Skeletal muscle satellite cell (primary cell): ENCODE measurements around the gene GLIS1.

Experiments
- H3K27me3 ChIP-seq: 2 replicates; pipeline ENCODE4 v1.7.0; 2013; ENCODE audit warnings: low read length; ENCODE audit not compliant: control insufficient read depth, insufficient read depth
- H3K36me3 ChIP-seq: 2 replicates; pipeline ENCODE4 v1.7.0; 2013; ENCODE audit warnings: mild to moderate bottlenecking, control low read depth, low read length; ENCODE audit not compliant: insufficient read depth
- H3K4me1 ChIP-seq: 2 replicates; pipeline ENCODE4 v1.7.0; 2013; ENCODE audit warnings: low read length; ENCODE audit not compliant: control insufficient read depth, insufficient read depth
- H3K4me2 ChIP-seq: 2 replicates; pipeline ENCODE4 v1.7.0; 2013; ENCODE audit warnings: mild to moderate bottlenecking, low read length
- H3K4me3 ChIP-seq: 2 replicates; pipeline ENCODE4 v1.7.0; 2013; ENCODE audit warnings: low read length
- H3K9ac ChIP-seq: 2 replicates; pipeline ENCODE4 v1.7.0; 2013; ENCODE audit warnings: mild to moderate bottlenecking, low read depth, low read length, moderate library complexity
- H3K9me3 ChIP-seq: replicated peaks from 2 replicates; pipeline ENCODE4 v1.7.0; 2013; ENCODE audit warnings: mild to moderate bottlenecking, control low read depth, low read length

The GLIS1 gene

GRCh38 chr1:53601867-53602775, 136.8 kb downstream of the GLIS1 start:
- Histone ChIP-seq H3K4me2 (no peak overlapping the region), H3K9ac (no peak overlapping the region), H3K27me3 (no peaks in the 10 kb centered on the region), H3K36me3 (peaks cover 10% of the 10 kb centered on the region), H3K4me3 (no peak overlapping the region), H3K4me1 (no peaks in the 10 kb centered on the region), H3K9me3 (no peaks in the 10 kb centered on the region)

- H3K4me2 ChIP-seq, result no peak overlapping the region
Observed at GRCh38 chr1:53601031-53601745, 137.8 kb downstream of the GLIS1 start.

GRCh38 chr1:53600561-53600960, 138.4 kb downstream of the GLIS1 start:
- H3K9ac ChIP-seq, result no peak overlapping the region
- H3K4me1 ChIP-seq, result no peaks in the 10 kb centered on the region
- H3K4me3 ChIP-seq, result no peak overlapping the region
- no peaks in the 10 kb centered on the region for H3K27me3 ChIP-seq
- H3K9me3 ChIP-seq, result no peaks in the 10 kb centered on the region
- H3K4me2 ChIP-seq, result no peak overlapping the region
- H3K36me3 ChIP-seq, result peaks cover 23% of the 10 kb centered on the region

More at GRCh38 chr1:53601031-53601745, 137.8 kb downstream of the GLIS1 start:
- no peak overlapping the region for H3K9ac ChIP-seq
- no peaks in the 10 kb centered on the region for H3K27me3 ChIP-seq
- peaks cover 17% of the 10 kb centered on the region for H3K36me3 ChIP-seq
- H3K4me3 ChIP-seq, result no peak overlapping the region
- no peaks in the 10 kb centered on the region for H3K9me3 ChIP-seq
- no peaks in the 10 kb centered on the region for H3K4me1 ChIP-seq

- no peaks in the 10 kb centered on the region for H3K4me1 ChIP-seq
- peaks cover 23% of the 10 kb centered on the region for H3K36me3 ChIP-seq
- no peaks in the 10 kb centered on the region for H3K9me3 ChIP-seq
- no peak overlapping the region for H3K4me3 ChIP-seq
- H3K4me2 ChIP-seq, result no peak overlapping the region
- no peak overlapping the region for H3K9ac ChIP-seq
- H3K27me3 ChIP-seq, result no peaks in the 10 kb centered on the region
Observed at GRCh38 chr1:53600001-53600400, 139.0 kb downstream of the GLIS1 start.

GRCh38 chr1:53599481-53599880, 139.5 kb downstream of the GLIS1 start:
- Histone ChIP-seq H3K4me1 (no peaks in the 10 kb centered on the region), H3K4me2 (no peak overlapping the region)

GRCh38 chr1:53598966-53599365, 140.0 kb downstream of the GLIS1 start:
- H3K27me3 ChIP-seq, result no peaks in the 10 kb centered on the region
- no peak overlapping the region for H3K4me2 ChIP-seq
- no peak overlapping the region for H3K4me3 ChIP-seq
- peaks cover 31% of the 10 kb centered on the region for H3K36me3 ChIP-seq
- no peaks in the 10 kb centered on the region for H3K9me3 ChIP-seq
- H3K4me1 ChIP-seq, result no peaks in the 10 kb centered on the region
- H3K9ac ChIP-seq, result no peak overlapping the region

More at GRCh38 chr1:53599481-53599880, 139.5 kb downstream of the GLIS1 start:
- no peaks in the 10 kb centered on the region for H3K27me3 ChIP-seq
- no peak overlapping the region for H3K9ac ChIP-seq
- H3K4me3 ChIP-seq, result no peak overlapping the region
- H3K9me3 ChIP-seq, result no peaks in the 10 kb centered on the region
- H3K36me3 ChIP-seq, result peaks cover 26% of the 10 kb centered on the region

- no peaks in the 10 kb centered on the region for H3K27me3 ChIP-seq
- no peak overlapping the region for H3K4me2 ChIP-seq
- H3K4me1 ChIP-seq, result peaks cover 7% of the 10 kb centered on the region
- H3K9ac ChIP-seq, result no peak overlapping the region
- no peaks in the 10 kb centered on the region for H3K9me3 ChIP-seq
- peaks cover 44% of the 10 kb centered on the region for H3K36me3 ChIP-seq
- H3K4me3 ChIP-seq, result no peak overlapping the region
Observed at GRCh38 chr1:53595906-53596305, 143.1 kb downstream of the GLIS1 start.

- Histone ChIP-seq H3K9me3 (no peaks in the 10 kb centered on the region), H3K4me3 (no peak overlapping the region), H3K9ac (no peak overlapping the region), H3K4me2 (no peak overlapping the region), H3K4me1 (peaks cover 20% of the 10 kb centered on the region), H3K36me3 (peaks cover 54% of the 10 kb centered on the region), H3K27me3 (no peaks in the 10 kb centered on the region)
Observed at GRCh38 chr1:53594391-53595180, 144.4 kb downstream of the GLIS1 start.

- peaks cover 51% of the 10 kb centered on the region for H3K36me3 ChIP-seq
- H3K9me3 ChIP-seq, result no peaks in the 10 kb centered on the region
- peaks cover 23% of the 10 kb centered on the region for H3K4me1 ChIP-seq
- H3K4me2 ChIP-seq, result no peak overlapping the region
- no peak overlapping the region for H3K4me3 ChIP-seq
- H3K27me3 ChIP-seq, result no peaks in the 10 kb centered on the region
- no peak overlapping the region for H3K9ac ChIP-seq
Observed at GRCh38 chr1:53593758-53594380, 145.1 kb downstream of the GLIS1 start.

GRCh38 chr1:53592985-53593757, 145.8 kb downstream of the GLIS1 start:
- Histone ChIP-seq H3K27me3 (no peaks in the 10 kb centered on the region), H3K4me2 (no peak overlapping the region), H3K36me3 (peaks cover 57% of the 10 kb centered on the region), H3K4me3 (no peak overlapping the region), H3K9me3 (no peaks in the 10 kb centered on the region), H3K4me1 (peaks cover 23% of the 10 kb centered on the region), H3K9ac (no peak overlapping the region)
